ENCODE results near the gene BCOR. TPM values are rescaled to one million over a fixed set of nuclear protein-coding genes. Genes with fewer than 3 reads are reported as not detected.

Gene BCOR
- total and polyA plus RNA-seq, 2 of the 13 experiments (the other 11 are each of a cell fraction or from before 2014, with no cell fraction given) = 14.3 to 15.2 TPM

DNA sequence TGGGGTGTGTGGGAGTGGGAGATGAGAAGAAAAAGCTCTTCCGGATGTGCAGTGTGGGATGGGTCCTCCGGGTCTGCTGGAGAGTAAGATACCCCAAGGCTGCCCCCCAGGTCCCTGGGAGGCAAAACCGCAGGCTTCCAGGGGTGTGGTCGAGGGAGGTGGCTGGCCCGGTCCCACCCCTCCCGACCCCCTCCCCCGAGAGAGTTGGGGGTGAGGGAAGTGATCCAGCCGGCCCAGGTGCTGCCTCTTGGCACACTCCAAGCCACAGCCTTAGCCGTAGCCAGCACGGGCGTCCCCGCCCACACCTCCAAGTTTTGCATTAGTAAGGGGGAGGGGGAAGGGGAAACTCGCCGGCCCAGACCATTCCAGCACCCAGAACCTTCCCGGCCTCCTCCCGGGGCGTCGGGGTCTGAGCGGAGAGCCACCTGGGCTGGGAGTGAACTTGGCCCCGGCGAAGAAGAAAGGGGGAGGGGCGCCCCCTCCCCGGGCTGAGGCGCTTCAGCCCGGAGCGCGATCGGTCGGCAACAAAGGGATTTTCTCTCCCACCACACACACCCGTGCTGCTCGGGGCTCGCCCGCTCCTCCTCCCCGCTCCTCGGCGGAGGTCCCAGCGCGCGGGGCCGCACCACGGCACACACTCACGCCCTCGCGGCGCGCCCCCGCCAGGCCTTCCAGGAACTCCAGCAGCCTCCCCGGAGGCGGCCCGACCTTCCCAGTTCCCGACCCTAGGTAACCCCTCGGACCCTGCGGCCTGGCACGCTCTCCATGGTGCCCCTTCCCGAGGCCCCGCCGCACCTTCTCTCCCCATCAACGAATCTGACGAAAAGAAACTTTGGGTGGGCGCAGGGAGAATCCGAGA lies 14.4 kb downstream of the BCOR start (continued):
- TF ChIP-seq, protein P1, sequence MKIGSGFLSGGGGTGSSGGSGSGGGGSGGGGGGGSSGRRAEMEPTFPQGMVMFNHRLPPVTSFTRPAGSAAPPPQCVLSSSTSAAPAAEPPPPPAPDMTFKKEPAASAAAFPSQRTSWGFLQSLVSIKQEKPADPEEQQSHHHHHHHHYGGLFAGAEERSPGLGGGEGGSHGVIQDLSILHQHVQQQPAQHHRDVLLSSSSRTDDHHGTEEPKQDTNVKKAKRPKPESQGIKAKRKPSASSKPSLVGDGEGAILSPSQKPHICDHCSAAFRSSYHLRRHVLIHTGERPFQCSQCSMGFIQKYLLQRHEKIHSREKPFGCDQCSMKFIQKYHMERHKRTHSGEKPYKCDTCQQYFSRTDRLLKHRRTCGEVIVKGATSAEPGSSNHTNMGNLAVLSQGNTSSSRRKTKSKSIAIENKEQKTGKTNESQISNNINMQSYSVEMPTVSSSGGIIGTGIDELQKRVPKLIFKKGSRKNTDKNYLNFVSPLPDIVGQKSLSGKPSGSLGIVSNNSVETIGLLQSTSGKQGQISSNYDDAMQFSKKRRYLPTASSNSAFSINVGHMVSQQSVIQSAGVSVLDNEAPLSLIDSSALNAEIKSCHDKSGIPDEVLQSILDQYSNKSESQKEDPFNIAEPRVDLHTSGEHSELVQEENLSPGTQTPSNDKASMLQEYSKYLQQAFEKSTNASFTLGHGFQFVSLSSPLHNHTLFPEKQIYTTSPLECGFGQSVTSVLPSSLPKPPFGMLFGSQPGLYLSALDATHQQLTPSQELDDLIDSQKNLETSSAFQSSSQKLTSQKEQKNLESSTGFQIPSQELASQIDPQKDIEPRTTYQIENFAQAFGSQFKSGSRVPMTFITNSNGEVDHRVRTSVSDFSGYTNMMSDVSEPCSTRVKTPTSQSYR (CRISPR knock-in tag; IDR thresholded peaks at IDR 0.05; ENCODE audit: borderline replicate concordance) = 0 out of 2 replicates have a peak, but pooled peaks have one; percentile 20
- TF ChIP-seq MAZ (IDR thresholded peaks at IDR 0.05; ENCODE audit: borderline replicate concordance, low read depth, low read length) (no peak), MAZ (CRISPR knock-in tag; IDR thresholded peaks at IDR 0.05; ENCODE audit: low read depth) (0 out of 2 replicates have a peak, but pooled peaks have one; percentile 33), EEA1 (CRISPR knock-in tag; IDR thresholded peaks at IDR 0.05; ENCODE audit: borderline replicate concordance) (no peak), HDAC1 (CRISPR knock-in tag; IDR thresholded peaks at IDR 0.05) (peak; percentile 49; the same call in 1 of the 2 replicates), SAP130 (CRISPR knock-in tag; IDR thresholded peaks at IDR 0.05; ENCODE audit: low read depth) (peak; percentile 28; the same call in 1 of the 2 replicates), RBFOX2 (IDR thresholded peaks at IDR 0.05; ENCODE audit: low read depth, low read length) (0 out of 2 replicates have a peak, but pooled peaks have one; percentile 37), ZNF605 (CRISPR knock-in tag; IDR thresholded peaks at IDR 0.05) (peak; percentile 39; the same call in 1 of the 2 replicates), BCL6 (CRISPR knock-in tag; IDR thresholded peaks at IDR 0.05) (peak; percentile 83), ARHGAP35 (CRISPR knock-in tag; IDR thresholded peaks at IDR 0.05; ENCODE audit: borderline replicate concordance) (no peak)
- TF ChIP-seq, protein P2, sequence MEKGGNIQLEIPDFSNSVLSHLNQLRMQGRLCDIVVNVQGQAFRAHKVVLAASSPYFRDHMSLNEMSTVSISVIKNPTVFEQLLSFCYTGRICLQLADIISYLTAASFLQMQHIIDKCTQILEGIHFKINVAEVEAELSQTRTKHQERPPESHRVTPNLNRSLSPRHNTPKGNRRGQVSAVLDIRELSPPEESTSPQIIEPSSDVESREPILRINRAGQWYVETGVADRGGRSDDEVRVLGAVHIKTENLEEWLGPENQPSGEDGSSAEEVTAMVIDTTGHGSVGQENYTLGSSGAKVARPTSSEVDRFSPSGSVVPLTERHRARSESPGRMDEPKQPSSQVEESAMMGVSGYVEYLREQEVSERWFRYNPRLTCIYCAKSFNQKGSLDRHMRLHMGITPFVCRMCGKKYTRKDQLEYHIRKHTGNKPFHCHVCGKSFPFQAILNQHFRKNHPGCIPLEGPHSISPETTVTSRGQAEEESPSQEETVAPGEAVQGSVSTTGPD (CRISPR knock-in tag; IDR thresholded peaks at IDR 0.05) = peak; percentile 43; the same call in 1 of the 2 replicates
- TF ChIP-seq, protein P3, sequence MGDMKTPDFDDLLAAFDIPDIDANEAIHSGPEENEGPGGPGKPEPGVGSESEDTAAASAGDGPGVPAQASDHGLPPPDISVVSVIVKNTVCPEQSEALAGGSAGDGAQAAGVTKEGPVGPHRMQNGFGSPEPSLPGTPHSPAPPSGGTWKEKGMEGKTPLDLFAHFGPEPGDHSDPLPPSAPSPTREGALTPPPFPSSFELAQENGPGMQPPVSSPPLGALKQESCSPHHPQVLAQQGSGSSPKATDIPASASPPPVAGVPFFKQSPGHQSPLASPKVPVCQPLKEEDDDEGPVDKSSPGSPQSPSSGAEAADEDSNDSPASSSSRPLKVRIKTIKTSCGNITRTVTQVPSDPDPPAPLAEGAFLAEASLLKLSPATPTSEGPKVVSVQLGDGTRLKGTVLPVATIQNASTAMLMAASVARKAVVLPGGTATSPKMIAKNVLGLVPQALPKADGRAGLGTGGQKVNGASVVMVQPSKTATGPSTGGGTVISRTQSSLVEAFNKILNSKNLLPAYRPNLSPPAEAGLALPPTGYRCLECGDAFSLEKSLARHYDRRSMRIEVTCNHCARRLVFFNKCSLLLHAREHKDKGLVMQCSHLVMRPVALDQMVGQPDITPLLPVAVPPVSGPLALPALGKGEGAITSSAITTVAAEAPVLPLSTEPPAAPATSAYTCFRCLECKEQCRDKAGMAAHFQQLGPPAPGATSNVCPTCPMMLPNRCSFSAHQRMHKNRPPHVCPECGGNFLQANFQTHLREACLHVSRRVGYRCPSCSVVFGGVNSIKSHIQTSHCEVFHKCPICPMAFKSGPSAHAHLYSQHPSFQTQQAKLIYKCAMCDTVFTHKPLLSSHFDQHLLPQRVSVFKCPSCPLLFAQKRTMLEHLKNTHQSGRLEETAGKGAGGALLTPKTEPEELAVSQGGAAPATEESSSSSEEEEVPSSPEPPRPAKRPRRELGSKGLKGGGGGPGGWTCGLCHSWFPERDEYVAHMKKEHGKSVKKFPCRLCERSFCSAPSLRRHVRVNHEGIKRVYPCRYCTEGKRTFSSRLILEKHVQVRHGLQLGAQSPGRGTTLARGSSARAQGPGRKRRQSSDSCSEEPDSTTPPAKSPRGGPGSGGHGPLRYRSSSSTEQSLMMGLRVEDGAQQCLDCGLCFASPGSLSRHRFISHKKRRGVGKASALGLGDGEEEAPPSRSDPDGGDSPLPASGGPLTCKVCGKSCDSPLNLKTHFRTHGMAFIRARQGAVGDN (CRISPR knock-in tag; IDR thresholded peaks at IDR 0.05) = peak; percentile 66
- TF ChIP-seq, protein P4, sequence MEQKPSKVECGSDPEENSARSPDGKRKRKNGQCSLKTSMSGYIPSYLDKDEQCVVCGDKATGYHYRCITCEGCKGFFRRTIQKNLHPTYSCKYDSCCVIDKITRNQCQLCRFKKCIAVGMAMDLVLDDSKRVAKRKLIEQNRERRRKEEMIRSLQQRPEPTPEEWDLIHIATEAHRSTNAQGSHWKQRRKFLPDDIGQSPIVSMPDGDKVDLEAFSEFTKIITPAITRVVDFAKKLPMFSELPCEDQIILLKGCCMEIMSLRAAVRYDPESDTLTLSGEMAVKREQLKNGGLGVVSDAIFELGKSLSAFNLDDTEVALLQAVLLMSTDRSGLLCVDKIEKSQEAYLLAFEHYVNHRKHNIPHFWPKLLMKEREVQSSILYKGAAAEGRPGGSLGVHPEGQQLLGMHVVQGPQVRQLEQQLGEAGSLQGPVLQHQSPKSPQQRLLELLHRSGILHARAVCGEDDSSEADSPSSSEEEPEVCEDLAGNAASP (CRISPR knock-in tag; IDR thresholded peaks at IDR 0.05; ENCODE audit: borderline replicate concordance) = peak; percentile 48; the same call in 1 of the 2 replicates
- TF ChIP-seq, protein P5, sequence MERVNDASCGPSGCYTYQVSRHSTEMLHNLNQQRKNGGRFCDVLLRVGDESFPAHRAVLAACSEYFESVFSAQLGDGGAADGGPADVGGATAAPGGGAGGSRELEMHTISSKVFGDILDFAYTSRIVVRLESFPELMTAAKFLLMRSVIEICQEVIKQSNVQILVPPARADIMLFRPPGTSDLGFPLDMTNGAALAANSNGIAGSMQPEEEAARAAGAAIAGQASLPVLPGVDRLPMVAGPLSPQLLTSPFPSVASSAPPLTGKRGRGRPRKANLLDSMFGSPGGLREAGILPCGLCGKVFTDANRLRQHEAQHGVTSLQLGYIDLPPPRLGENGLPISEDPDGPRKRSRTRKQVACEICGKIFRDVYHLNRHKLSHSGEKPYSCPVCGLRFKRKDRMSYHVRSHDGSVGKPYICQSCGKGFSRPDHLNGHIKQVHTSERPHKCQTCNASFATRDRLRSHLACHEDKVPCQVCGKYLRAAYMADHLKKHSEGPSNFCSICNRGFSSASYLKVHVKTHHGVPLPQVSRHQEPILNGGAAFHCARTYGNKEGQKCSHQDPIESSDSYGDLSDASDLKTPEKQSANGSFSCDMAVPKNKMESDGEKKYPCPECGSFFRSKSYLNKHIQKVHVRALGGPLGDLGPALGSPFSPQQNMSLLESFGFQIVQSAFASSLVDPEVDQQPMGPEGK (CRISPR knock-in tag; IDR thresholded peaks at IDR 0.05) = peak; percentile 17; the same call in 1 of the 2 replicates
